BLaER1 (cell line): ENCODE results near the gene FCHSD2.

Experiments
- H3K27ac ChIP-seq: shearing (Covaris generic); formaldehyde crosslinking; 2 replicates; pipeline ENCODE4 v1.8.1; 2022
- H3K27me3 ChIP-seq: shearing (Covaris generic); formaldehyde crosslinking; 2 replicates; pipeline ENCODE4 v1.8.1; 2022
- H3K36me3 ChIP-seq: shearing (Covaris generic); formaldehyde crosslinking; 2 replicates; pipeline ENCODE4 v1.8.1; 2022
- H3K4me1 ChIP-seq: shearing (Covaris generic); formaldehyde crosslinking; 2 replicates; pipeline ENCODE4 v1.8.1; 2022
- H3K4me2 ChIP-seq: shearing (Covaris generic); formaldehyde crosslinking; 2 replicates; pipeline ENCODE4 v1.8.1; 2022
- H3K4me3 ChIP-seq: shearing (Covaris generic); formaldehyde crosslinking; 2 replicates; pipeline ENCODE4 v1.8.1; 2022
- H3K9ac ChIP-seq: shearing (Covaris generic); formaldehyde crosslinking; 2 replicates; pipeline ENCODE4 v1.8.1; 2022
- H3K9me3 ChIP-seq: shearing (Covaris generic); formaldehyde crosslinking; 2 replicates; pipeline ENCODE4 v1.8.1; 2022
- H4K20me1 ChIP-seq: shearing (Covaris generic); formaldehyde crosslinking; 2 replicates; pipeline ENCODE4 v1.8.1; 2022
- Cebpa-rat ChIP-seq: shearing (Covaris generic); IDR thresholded peaks from 2 replicates; pipeline ENCODE4 v1.8.1; 2022

FCHSD2 gene

DNA sequence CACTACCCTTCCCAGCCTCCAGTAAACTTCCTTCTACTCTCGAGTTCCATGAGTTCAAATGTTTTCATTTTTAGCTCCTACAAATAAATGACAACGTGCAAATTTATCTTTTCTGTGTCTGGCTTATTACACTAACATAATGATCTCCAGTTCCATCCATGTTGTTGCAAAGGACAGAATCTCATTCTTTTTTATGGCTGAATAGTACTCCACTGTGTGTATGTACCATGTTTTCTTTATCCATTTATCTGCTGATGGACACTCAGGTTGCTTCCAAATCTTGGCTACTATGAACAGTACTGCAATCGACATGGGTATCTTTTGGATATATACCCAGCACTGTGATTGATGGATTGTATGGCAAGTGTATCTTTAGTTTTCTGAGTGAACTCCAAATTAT is 34.5 kb downstream of the FCHSD2 start:
- Histone ChIP-seq H3K27ac (no peak overlapping the region), H3K4me3 (no peak overlapping the region), H3K9ac (no peak overlapping the region), H3K4me2 (no peak overlapping the region), H3K9me3 (peaks cover 39% of the 10 kb centered on the region), H3K4me1 (no peaks in the 10 kb centered on the region), H4K20me1 (peaks cover 28% of the 10 kb centered on the region; the same call in 1 of the 2 replicates), H3K27me3 (no peaks in the 10 kb centered on the region), H3K36me3 (peaks cover 26% of the 10 kb centered on the region)
- no peak for TF ChIP-seq Cebpa-rat

DNA sequence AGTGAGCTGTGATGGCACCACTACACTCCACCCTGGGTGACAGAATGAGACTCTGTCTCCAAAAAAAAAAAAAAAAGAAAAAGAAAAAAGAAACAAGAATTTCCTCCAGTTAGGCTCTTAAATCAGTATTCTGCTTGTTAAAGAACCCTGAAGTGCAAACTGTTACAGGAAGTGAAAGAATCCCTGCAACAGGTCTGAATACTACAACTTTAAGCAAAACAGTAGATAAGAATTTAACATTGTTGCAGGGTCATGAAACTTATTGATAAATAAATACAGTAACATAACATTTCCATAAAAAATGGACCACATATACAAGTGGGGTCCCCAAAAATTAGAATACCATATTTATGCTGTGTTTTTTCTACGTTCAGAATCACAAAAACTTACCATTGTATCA is 35.8 kb downstream of the FCHSD2 start:
- H3K36me3 ChIP-seq = peaks cover 31% of the 10 kb centered on the region
- H3K4me3 ChIP-seq = no peak overlapping the region
- H4K20me1 ChIP-seq = peaks cover 40% of the 10 kb centered on the region
- H3K27me3 ChIP-seq = no peaks in the 10 kb centered on the region
- no peak overlapping the region for H3K9ac ChIP-seq
- H3K4me1 ChIP-seq = no peaks in the 10 kb centered on the region
- no peak for TF ChIP-seq Cebpa-rat
- H3K27ac ChIP-seq = no peak overlapping the region
- H3K4me2 ChIP-seq = no peak overlapping the region
- peaks cover 29% of the 10 kb centered on the region for H3K9me3 ChIP-seq

DNA sequence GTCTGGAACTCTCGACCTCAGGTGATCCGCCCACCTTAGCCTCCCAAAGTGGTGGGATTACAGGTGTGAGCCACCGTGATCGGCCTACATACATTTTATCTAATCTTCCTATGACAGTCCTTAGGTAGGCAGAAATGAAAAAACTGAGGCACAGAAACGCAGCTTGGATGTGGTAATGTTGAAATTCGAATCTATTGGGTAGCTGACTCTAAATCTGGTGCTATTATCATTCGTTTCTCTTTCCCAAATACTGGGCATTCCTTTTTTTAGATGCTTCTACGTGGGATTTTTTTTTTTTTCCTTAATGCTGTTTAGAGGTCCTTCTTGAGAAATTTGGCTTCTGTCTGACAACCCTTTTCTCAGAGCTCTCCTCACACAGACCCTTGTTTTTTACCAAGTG is 41.5 kb downstream of the FCHSD2 start:
- no peak for TF ChIP-seq Cebpa-rat
- H3K4me1 ChIP-seq = no peaks in the 10 kb centered on the region
- no peaks in the 10 kb centered on the region for H3K27me3 ChIP-seq
- H3K4me3 ChIP-seq = no peak overlapping the region
- no peak overlapping the region for H3K9ac ChIP-seq
- no peak overlapping the region for H3K4me2 ChIP-seq
- peaks cover 7% of the 10 kb centered on the region for H3K9me3 ChIP-seq
- no peak overlapping the region for H3K27ac ChIP-seq
- peaks cover 80% of the 10 kb centered on the region for H4K20me1 ChIP-seq
- peaks cover 52% of the 10 kb centered on the region for H3K36me3 ChIP-seq

DNA sequence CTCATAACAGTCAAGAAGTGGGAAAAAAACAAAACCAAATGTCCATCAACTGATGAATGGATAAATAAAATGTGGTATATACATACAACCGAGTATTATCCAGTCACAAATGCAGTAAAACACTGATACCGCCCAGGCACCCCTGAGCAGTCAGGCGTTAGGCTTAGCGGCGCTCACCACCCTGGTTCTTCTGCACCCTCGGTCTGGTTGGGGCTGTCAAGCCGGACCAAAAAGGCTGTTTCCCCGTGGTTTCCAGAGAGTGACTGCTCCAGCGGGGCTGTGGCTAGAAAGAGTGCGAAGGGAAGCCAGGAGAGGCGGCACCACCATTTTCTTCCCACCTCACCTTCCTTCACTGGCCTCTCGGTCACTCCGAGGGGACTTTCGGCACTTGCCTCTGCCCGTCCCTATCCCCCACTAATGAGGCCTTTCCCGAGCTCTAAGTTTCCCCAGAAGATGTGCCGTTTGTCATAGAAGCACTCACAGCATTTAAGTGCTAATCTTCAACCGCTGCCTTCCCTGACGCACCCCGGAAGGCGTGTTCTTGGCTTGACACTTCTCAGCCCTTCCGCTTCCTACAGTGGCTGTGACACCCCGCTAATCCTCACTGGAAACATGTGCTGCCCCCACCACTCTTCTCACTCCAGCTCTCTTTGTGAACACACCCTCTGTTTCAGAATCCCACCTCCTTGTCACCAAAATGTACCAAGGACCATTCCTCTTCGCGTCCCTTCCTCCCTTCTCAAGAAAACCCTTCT is 42.4 kb downstream of the FCHSD2 start:
- no peak overlapping the region for H3K4me3 ChIP-seq
- H3K27me3 ChIP-seq = no peaks in the 10 kb centered on the region
- H3K36me3 ChIP-seq = peaks cover 52% of the 10 kb centered on the region
- H3K27ac ChIP-seq = no peak overlapping the region
- no peaks in the 10 kb centered on the region for H3K4me1 ChIP-seq
- no peak for TF ChIP-seq Cebpa-rat
- H4K20me1 ChIP-seq = peaks cover 81% of the 10 kb centered on the region
- no peak overlapping the region for H3K4me2 ChIP-seq
- no peak overlapping the region for H3K9ac ChIP-seq
- peaks cover 6% of the 10 kb centered on the region for H3K9me3 ChIP-seq

DNA sequence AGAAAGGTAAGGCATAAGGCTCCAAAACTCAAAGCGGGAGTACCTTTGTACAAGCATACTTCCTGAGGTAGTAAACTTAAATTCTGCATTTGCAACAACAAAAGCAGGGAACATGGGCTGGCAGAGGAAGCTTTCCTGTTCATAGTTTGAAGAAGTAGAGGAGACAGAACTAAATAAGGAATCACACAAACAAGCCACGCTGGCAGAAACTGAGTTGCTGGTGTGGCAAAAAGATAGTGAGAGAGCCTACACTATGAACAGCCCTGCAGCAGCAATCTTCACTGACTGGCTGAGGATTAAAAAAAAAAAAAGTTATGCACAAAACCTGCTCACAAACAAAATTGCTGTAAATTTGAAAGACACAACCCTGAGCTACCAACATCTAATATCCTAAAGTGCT is 46.5 kb downstream of the FCHSD2 start:
- Histone ChIP-seq H3K4me3 (no peak overlapping the region), H3K27ac (no peak overlapping the region), H3K36me3 (peaks cover 53% of the 10 kb centered on the region), H3K9ac (no peak overlapping the region), H3K4me1 (no peaks in the 10 kb centered on the region), H4K20me1 (peaks cover 67% of the 10 kb centered on the region), H3K27me3 (no peaks in the 10 kb centered on the region), H3K4me2 (no peak overlapping the region), H3K9me3 (peaks cover 4% of the 10 kb centered on the region; the same call in 1 of the 2 replicates)
- no peak for TF ChIP-seq Cebpa-rat

DNA sequence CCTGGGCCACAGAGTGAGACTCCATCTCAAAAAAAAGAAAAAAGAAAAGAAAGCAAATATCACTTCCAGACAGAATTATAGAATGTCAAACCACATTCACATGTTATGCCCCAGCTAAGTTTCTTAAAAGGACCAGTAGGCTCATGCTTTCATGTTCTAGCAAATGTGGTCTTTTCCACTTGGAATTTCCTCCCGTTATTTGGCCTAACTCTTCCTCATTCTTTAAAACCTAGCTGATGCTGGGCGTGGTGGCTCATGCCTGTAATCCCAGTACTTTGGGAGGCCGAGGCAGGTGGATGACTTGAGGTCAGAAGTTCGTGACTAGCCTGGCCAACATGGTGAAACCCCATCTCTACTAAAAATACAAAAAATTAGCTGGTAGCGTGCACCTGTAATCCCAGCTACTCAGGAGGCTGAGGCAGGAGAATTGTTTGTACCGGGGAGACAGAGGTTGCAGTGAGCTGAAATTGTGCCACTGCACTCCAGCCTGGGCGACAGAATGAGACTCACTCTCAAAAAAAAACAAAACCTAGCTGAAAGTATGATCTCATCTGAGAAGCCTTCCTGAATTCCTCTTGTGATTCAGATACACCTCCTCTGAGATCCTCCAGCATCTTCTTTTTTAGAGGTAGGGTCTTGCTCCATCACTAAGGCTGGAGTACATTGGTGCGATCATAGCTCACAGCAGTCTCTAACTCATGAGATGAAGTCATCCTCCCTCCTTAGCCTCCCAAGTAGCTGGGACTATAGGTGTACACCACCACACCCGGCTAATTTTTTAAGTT is 50.4 kb downstream of the FCHSD2 start:
- Histone ChIP-seq H3K9ac (no peak overlapping the region), H3K4me3 (no peak overlapping the region), H3K36me3 (peaks cover 32% of the 10 kb centered on the region), H3K4me1 (no peaks in the 10 kb centered on the region), H3K4me2 (no peak overlapping the region), H4K20me1 (peaks cover 69% of the 10 kb centered on the region), H3K27ac (no peak overlapping the region), H3K27me3 (no peaks in the 10 kb centered on the region), H3K9me3 (0 out of 2 replicates have a peak, but pooled peaks cover 4% of the 10 kb centered on the region)
- TF ChIP-seq Cebpa-rat = no peak

DNA sequence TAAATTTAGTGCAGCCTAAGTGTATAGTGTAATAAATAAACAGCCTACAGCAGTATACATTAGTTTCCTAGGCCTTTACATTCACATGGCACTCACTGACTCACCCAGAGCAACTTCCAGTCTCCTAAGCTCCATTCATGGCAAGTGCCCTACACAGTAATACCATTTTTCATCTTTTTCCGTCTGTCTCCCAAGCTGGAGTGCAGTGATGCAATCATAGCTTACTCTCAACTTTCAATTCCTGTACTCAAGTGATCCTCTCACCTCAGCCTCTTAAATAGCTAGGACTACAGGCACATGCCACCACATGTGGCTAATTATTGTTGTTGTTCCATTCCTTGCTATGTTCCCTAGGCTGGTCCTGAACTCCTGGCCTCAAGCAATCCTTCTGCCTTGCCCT is 54.4 kb downstream of the FCHSD2 start:
- Histone ChIP-seq H3K27me3 (no peaks in the 10 kb centered on the region), H3K36me3 (peaks cover 38% of the 10 kb centered on the region), H3K4me1 (no peaks in the 10 kb centered on the region), H3K4me3 (no peak overlapping the region), H3K4me2 (no peak overlapping the region), H3K9ac (no peak overlapping the region), H3K27ac (no peak overlapping the region), H4K20me1 (peaks cover 62% of the 10 kb centered on the region), H3K9me3 (no peaks in the 10 kb centered on the region)
- TF ChIP-seq Cebpa-rat = no peak

DNA sequence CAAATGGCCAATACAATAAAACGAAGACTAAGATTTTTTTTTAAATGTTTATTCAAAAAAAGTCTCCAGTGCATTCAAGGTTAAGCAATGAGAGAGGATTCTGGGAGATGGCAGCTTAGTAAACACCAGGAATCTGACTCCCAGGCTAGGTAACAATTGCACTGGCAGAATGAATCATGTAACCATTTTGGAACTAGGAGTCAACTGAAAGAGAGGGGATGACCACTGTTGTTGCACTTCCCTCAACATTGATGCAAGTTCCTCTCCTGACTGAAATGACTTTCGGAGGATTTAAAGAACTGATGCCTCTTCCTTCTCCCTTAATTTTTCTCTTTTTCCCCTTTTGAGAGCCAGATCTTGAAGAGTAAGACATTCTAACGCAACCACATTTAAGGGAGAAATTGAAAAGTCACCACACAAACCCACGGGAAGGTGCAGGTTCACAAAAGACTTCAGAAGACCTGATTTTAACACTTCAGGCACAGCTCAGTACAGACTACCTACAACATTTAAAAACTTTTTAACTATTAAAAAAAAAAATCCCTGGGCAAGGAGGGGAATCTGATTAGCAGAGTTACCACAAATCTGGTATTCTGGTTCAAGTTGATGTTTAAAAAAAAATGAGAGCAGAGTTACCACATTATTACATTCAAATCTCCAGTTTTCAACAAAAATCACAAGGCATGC is 56.8 kb downstream of the FCHSD2 start:
- Histone ChIP-seq H4K20me1 (peaks cover 49% of the 10 kb centered on the region), H3K36me3 (peaks cover 44% of the 10 kb centered on the region), H3K4me1 (no peaks in the 10 kb centered on the region), H3K27me3 (no peaks in the 10 kb centered on the region), H3K9me3 (peaks cover 8% of the 10 kb centered on the region; the same call in 1 of the 2 replicates), H3K4me3 (no peak overlapping the region), H3K27ac (no peak overlapping the region), H3K9ac (no peak overlapping the region), H3K4me2 (no peak overlapping the region)
- no peak for TF ChIP-seq Cebpa-rat

DNA sequence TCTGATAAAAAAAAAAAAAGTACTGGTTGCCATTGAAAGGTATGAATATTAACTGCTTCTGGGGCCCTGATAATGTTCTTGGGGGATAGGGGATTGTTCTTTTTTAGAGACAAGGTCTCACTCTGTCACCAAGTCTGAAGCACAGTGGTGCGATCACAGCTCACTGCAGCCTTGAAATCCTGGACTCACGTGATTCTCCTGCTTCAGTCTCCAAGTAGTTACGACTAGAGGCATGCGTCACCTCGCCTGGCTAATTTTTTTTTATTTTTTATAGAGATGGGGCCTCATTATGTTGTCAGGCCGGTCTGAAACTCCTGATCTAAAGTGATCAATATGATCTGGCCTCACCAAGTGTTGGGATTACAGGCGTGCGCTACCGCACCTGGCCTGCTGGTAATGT is 63.5 kb downstream of the FCHSD2 start:
- no peak overlapping the region for H3K27ac ChIP-seq
- no peaks in the 10 kb centered on the region for H3K27me3 ChIP-seq
- H3K4me3 ChIP-seq = no peak overlapping the region
- TF ChIP-seq Cebpa-rat = no peak
- H3K4me1 ChIP-seq = peaks cover 2% of the 10 kb centered on the region
- H3K9ac ChIP-seq = no peak overlapping the region
- H3K4me2 ChIP-seq = no peak overlapping the region
- H3K36me3 ChIP-seq = peaks cover 68% of the 10 kb centered on the region
- H3K9me3 ChIP-seq = peaks cover 35% of the 10 kb centered on the region
- peaks cover 25% of the 10 kb centered on the region; the same call in 1 of the 2 replicates for H4K20me1 ChIP-seq

DNA sequence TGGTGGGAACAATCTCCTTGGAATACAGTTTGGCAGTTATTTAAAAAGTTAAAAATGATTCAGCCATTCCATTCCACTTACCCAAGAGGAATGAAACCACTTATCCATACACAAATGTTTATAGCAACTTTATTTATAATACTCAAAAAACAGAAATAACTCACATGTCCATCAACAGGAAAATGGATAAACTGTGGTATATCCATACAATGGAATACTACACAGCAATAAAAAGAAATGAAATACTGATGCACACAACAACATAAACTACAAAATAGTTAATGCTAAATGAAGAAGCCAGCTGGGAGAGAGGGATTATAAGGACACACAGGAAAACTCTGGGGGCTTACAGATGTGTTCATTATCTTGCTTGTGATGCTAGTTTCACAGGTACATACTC is 64.7 kb downstream of the FCHSD2 start:
- TF ChIP-seq Cebpa-rat = no peak
- Histone ChIP-seq H3K4me2 (no peak overlapping the region), H3K4me3 (no peak overlapping the region), H3K36me3 (peaks cover 60% of the 10 kb centered on the region), H3K4me1 (peaks cover 12% of the 10 kb centered on the region), H3K9ac (no peak overlapping the region), H3K27ac (no peak overlapping the region), H3K9me3 (peaks cover 35% of the 10 kb centered on the region), H3K27me3 (no peaks in the 10 kb centered on the region), H4K20me1 (peaks cover 36% of the 10 kb centered on the region; the same call in 1 of the 2 replicates)
